ENCODE measurements around the gene VSIG10. TPM values are rescaled to one million over a fixed set of nuclear protein-coding genes. Genes with fewer than 3 reads are reported as not detected.

The VSIG10 gene
- total RNA-seq, 1 donor from 2014 or later: 24.6 TPM

- DNase-seq (ENCODE audit: low read depth): no peak
- H3K4me3 ChIP-seq (ENCODE audit: low read depth, low read length): no peak overlapping the region
- no peak for TF ChIP-seq CTCF (conservative IDR thresholded peaks at IDR 0.05; ENCODE audit: low read depth, low read length)
These were observed 59.7 kb downstream of the VSIG10 start for GRCh38 chr12:118044075-118044474.

GRCh38 chr12:118042091-118042490 lies 61.7 kb downstream of the VSIG10 start:
- H3K4me3 ChIP-seq (ENCODE audit: low read depth, low read length): no peak overlapping the region
- TF ChIP-seq CTCF (conservative IDR thresholded peaks at IDR 0.05; ENCODE audit: low read depth, low read length): no peak
- no peak for DNase-seq (ENCODE audit: low read depth)

GRCh38 chr12:118038137-118038536 lies 65.7 kb downstream of the VSIG10 start:
- no peak for TF ChIP-seq CTCF (conservative IDR thresholded peaks at IDR 0.05; ENCODE audit: low read depth, low read length)
- DNase-seq (ENCODE audit: low read depth): no peak
- no peak overlapping the region for H3K4me3 ChIP-seq (ENCODE audit: low read depth, low read length)

- no peak for DNase-seq (ENCODE audit: low read depth)
- no peak for TF ChIP-seq CTCF (conservative IDR thresholded peaks at IDR 0.05; ENCODE audit: low read depth, low read length)
- no peak overlapping the region for H3K4me3 ChIP-seq (ENCODE audit: low read depth, low read length)
These were observed 67.0 kb downstream of the VSIG10 start for GRCh38 chr12:118036672-118037411.

- H3K4me3 ChIP-seq (ENCODE audit: low read depth, low read length): no peak overlapping the region
- no peak for TF ChIP-seq CTCF (conservative IDR thresholded peaks at IDR 0.05; ENCODE audit: low read depth, low read length)
- no peak for DNase-seq (ENCODE audit: low read depth)
These were observed 68.4 kb downstream of the VSIG10 start for GRCh38 chr12:118035190-118036041.

GRCh38 chr12:118034429-118035189 lies 69.2 kb downstream of the VSIG10 start:
- DNase-seq (ENCODE audit: low read depth): no peak
- peak; percentile 66 for TF ChIP-seq CTCF (conservative IDR thresholded peaks at IDR 0.05; ENCODE audit: low read depth, low read length)
- H3K4me3 ChIP-seq (ENCODE audit: low read depth, low read length): no peak overlapping the region
